HS-27A (cell line): ENCODE measurements around the gene FCSK.

Source experiments
- DNase-seq: peaks from one replicate; pipeline ENCODE4 v3.0.0-alpha.2; 2012; ENCODE audit warnings: low read depth, missing footprints

The FCSK gene

GRCh38 chr16:70455910-70456309 is 1.5 kb downstream of the FCSK start:
- DNase-seq = no peak

- DNase-seq = no peak
Measured at GRCh38 chr16:70457446-70458166, 3.2 kb downstream of the FCSK start.

GRCh38 chr16:70460737-70461261 is 6.4 kb downstream of the FCSK start:
- DNase-seq = no peak

- DNase-seq = no peak
Measured at GRCh38 chr16:70463235-70463634, 8.8 kb downstream of the FCSK start.

GRCh38 chr16:70465999-70466804 is 11.8 kb downstream of the FCSK start:
- DNase-seq = no peak

GRCh38 chr16:70466805-70467076 is 12.3 kb downstream of the FCSK start:
- no peak for DNase-seq

GRCh38 chr16:70467113-70467512 is 12.7 kb downstream of the FCSK start:
- DNase-seq = no peak

- no peak for DNase-seq
Measured at GRCh38 chr16:70467608-70468007, 13.2 kb downstream of the FCSK start.

- no peak for DNase-seq
Measured at GRCh38 chr16:70468776-70469525, 14.6 kb downstream of the FCSK start.

GRCh38 chr16:70470141-70470926 is 15.9 kb downstream of the FCSK start:
- DNase-seq = no peak

- no peak for DNase-seq
Measured at GRCh38 chr16:70470927-70471341, 16.5 kb downstream of the FCSK start.

- no peak for DNase-seq
Measured at GRCh38 chr16:70472786-70473433, 18.5 kb downstream of the FCSK start.

GRCh38 chr16:70473446-70474319 is 19.3 kb downstream of the FCSK start:
- DNase-seq = no peak

- DNase-seq = no peak
Measured at GRCh38 chr16:70474320-70475053, 20.1 kb downstream of the FCSK start.

GRCh38 chr16:70475054-70475871 is 20.9 kb downstream of the FCSK start:
- no peak for DNase-seq

GRCh38 chr16:70476272-70477020 is 22.1 kb downstream of the FCSK start:
- DNase-seq = peak; percentile 52

GRCh38 chr16:70478169-70478568 is 23.8 kb downstream of the FCSK start:
- DNase-seq = no peak

GRCh38 chr16:70478912-70479341 is 24.5 kb downstream of the FCSK start:
- no peak for DNase-seq
